Immature natural killer cell (primary cell): ENCODE data around the gene HM13. TPM values are rescaled to one million over a fixed set of nuclear protein-coding genes. Genes with fewer than 3 reads are reported as not detected.
"Not testable (repeated sequence)": the region's sequence is repeated elsewhere in the genome, so short reads cannot be mapped to it uniquely, and the experiment has no call there.

ENCODE experiments used
- DNase-seq, 3 donors: peaks; one replicate each; pipeline ENCODE4 v3.0.0; 2022; ENCODE audit warnings: mixed read lengths in 1 of 3
- H3K27ac Mint-ChIP-seq, 6 donors: one replicate each; pipeline ENCODE4 v1.8.0; 2020; ENCODE audit warnings: mixed read lengths in 6 of 6, mild to moderate bottlenecking in 5 of 6, inconsistent platforms in 4 of 6, moderate library complexity in 3 of 6
- H3K27me3 Mint-ChIP-seq, 3 donors: one replicate each; pipeline ENCODE4 v1.8.0; 2020 to 2021; ENCODE audit warnings: low read depth in 3 of 3, mild to moderate bottlenecking in 3 of 3, mixed read lengths in 3 of 3, moderate library complexity in 3 of 3, inconsistent platforms in 1 of 3
- H3K36me3 Mint-ChIP-seq, 3 donors: one replicate each; pipeline ENCODE4 v1.8.0; 2020; ENCODE audit warnings: mixed read lengths in 3 of 3, inconsistent platforms in 2 of 3, mild to moderate bottlenecking in 2 of 3
- H3K4me1 Mint-ChIP-seq, 2 donors: one replicate each; pipeline ENCODE4 v1.8.0; 2020; ENCODE audit warnings: inconsistent platforms in 2 of 2, mild to moderate bottlenecking in 2 of 2, mixed read lengths in 2 of 2, moderate library complexity in 1 of 2
- H3K4me3 Mint-ChIP-seq, 5 donors: one replicate each; pipeline ENCODE4 v1.8.0; 2020; ENCODE audit warnings: mild to moderate bottlenecking in 5 of 5, mixed read lengths in 5 of 5, inconsistent platforms in 3 of 5, moderate library complexity in 3 of 5
- H3K9me3 Mint-ChIP-seq, 6 donors: one replicate each; pipeline ENCODE4 v1.8.0; 2020; ENCODE audit warnings: mild to moderate bottlenecking in 6 of 6, mixed read lengths in 6 of 6, inconsistent platforms in 4 of 6, moderate library complexity in 3 of 6
- polyA plus RNA-seq, 3 donors: library from polyadenylated mRNA; unstranded; fragments of 300-500 nt; fragmentation: Illumina TruSeq; gene quantifications; one replicate each; pipeline ENCODE4 v1.2.3, GENCODE V29; 2021

The HM13 gene
- polyA plus RNA-seq, 3 donors from 2014 or later: 112 to 167 (median 152) TPM

DNA sequence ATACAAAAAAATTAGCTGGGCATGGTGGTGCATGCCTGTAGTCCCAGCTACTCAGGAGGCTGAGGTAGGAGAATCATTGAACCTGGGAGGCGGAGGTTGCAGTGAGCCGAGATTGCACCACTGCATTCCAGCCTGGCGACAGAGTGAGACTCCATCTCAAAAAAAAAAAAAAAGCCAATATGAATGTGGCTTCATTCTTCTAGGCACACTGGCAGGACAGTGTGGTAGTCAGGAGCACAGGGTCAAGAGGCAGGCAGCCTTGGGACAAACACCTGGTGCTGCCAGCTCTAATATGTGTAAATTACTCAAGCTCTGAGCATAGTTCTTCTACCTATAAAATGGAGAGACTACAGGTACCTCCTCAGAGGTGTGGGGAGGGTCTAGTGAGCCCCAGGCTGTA lies 25.4 kb downstream of the HM13 start:
- peaks cover 52 to 66% of the 10 kb centered on the region in 2 donors for H3K4me1 Mint-ChIP-seq
- DNase-seq, H3K27me3 Mint-ChIP-seq, H3K9me3 Mint-ChIP-seq, H3K27ac Mint-ChIP-seq, H3K4me3 Mint-ChIP-seq: not testable (repeated sequence)
- H3K36me3 Mint-ChIP-seq: peaks cover 9 to 22% (median 21%) of the 10 kb centered on the region in 3 donors

DNA sequence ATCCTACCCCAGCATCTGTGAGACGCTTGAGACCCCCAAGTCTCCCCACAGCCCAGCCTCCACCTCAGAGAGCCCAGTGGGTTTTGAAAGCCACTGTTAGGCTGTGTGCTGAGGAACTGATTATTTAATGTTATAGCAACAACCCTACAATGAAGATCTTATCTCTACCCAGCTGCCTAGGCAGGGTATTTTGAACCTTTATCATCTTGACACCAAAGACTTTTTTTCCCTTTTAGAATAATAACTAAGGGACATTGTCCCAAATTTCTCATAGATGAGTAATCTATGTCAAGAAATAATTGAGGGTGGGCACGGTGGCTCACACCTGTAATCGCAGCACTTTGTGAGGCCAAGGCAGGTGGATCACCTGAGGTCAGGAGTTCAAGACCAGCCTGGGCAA lies 26.2 kb downstream of the HM13 start:
- Mint-ChIP-seq H3K36me3 (peaks cover 13 to 22% (median 18%) of the 10 kb centered on the region in 3 donors), H3K27me3 (no peaks in the 10 kb centered on the region), H3K9me3 (no peaks in the 10 kb centered on the region), H3K27ac (peak overlapping the region in 2 of 6 donors; percentile 23 to 39), H3K4me3 (no peak overlapping the region), H3K4me1 (peaks cover 59 to 66% of the 10 kb centered on the region in 2 donors)
- DNase-seq: no peak

DNA sequence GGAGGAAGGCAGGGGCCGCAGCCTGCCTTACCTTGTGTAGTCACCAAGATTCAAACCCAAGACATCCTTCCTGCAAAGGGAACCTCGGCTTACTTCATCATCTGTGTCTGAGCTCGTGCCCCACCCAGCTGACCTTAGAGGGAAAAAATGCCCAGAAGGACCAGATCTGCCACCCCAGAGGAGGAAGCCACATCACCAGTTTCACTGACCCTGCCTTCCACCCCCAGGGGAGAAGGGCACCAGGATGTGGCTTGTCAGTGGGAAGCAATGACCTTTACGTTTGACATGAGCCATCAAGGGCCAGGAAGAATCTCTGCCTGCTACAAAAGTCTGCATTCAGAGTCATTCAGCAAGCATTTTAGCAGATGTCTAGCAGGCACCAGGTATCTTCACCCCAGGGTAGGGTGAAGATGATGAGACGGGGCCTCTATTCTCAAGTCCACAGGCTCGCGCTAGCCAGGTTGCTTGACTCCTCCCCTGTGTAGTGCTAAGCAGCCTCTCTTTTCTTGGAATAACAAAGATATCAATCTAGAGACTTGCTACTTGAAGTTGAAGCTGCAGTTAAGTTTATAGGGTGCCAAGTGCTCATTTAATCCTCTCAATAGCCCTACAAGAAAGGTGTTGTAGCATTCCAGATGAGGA lies 28.1 kb downstream of the HM13 start:
- H3K9me3 Mint-ChIP-seq: no peaks in the 10 kb centered on the region
- H3K36me3 Mint-ChIP-seq: peaks cover 7 to 15% (median 14%) of the 10 kb centered on the region in 3 donors
- DNase-seq: no peak
- H3K27ac Mint-ChIP-seq: peak overlapping the region; percentile 61 to 80 (median 76)
- peaks cover 57 to 60% of the 10 kb centered on the region in 2 donors for H3K4me1 Mint-ChIP-seq
- H3K27me3 Mint-ChIP-seq: peaks cover 0 to 5% (median 5%) of the 10 kb centered on the region in 3 donors
- peak overlapping the region in 1 of 5 donors; percentile 29 for H3K4me3 Mint-ChIP-seq

DNA sequence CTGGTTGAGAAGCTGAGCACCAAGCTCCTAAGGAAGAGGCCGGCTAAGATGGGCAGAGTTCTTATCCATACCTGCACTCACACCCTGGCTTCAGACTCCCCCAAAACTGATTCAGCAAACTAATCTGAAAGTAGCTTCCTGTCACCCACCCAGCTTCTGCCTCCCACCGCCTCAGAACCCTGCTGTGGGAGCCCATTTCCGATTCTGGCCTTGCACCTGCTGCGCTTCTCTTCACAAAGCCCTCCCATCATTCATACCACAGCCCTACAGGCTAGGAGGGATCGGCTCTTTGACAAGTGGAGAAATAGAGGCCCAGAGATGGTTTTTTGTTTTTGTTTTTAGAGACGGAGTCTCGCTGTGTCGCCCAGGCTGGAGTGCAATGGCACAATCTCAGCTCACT lies 28.7 kb downstream of the HM13 start:
- peaks cover 57 to 60% of the 10 kb centered on the region in 2 donors for H3K4me1 Mint-ChIP-seq
- H3K27me3 Mint-ChIP-seq: peaks cover 0 to 9% (median 7%) of the 10 kb centered on the region in 3 donors
- no peak for DNase-seq
- H3K36me3 Mint-ChIP-seq: peaks cover 7 to 21% (median 12%) of the 10 kb centered on the region in 3 donors
- peak overlapping the region in 1 of 5 donors; percentile 29 for H3K4me3 Mint-ChIP-seq
- H3K9me3 Mint-ChIP-seq: no peaks in the 10 kb centered on the region
- peak overlapping the region in 4 of 6 donors; percentile 61 to 80 (median 72) for H3K27ac Mint-ChIP-seq

DNA sequence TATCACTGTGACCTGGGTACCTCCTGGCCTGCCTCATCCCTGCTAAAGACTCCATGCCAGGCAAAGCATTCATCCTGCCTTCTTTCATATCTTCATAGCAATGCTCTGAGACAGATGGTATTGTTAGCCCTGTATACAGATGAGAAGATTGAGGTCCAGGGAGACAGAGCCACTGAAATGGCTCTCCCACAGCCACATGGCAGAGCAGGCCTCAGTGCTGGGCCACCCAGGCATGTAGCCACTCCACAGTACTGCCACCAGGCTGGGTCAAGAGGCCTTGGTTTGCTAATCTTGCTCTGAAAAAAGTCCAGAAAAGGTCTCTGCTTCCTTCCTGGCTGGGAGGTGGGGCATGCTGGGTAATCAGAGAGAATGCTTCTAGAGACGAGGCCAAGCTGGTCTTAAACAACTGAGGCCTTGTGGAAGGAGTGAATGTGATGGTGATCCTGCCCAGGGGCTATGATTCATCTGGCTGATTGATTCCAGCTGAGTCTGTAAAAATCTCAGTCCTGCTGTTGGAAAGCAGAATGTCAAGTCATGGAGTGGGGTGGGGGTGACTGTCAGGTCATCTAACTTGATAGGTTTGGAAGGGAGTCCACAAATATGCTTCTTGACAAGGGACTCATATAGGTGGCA lies 29.8 kb downstream of the HM13 start:
- no peak for DNase-seq
- Mint-ChIP-seq H3K9me3 (no peaks in the 10 kb centered on the region), H3K27me3 (peaks cover 0 to 10% (median 7%) of the 10 kb centered on the region in 3 donors), H3K27ac (peak overlapping the region; percentile 18 to 77 (median 68)), H3K4me3 (no peak overlapping the region), H3K4me1 (peaks cover 54 to 57% of the 10 kb centered on the region in 2 donors), H3K36me3 (peaks cover 2 to 15% (median 6%) of the 10 kb centered on the region in 3 donors)

DNA sequence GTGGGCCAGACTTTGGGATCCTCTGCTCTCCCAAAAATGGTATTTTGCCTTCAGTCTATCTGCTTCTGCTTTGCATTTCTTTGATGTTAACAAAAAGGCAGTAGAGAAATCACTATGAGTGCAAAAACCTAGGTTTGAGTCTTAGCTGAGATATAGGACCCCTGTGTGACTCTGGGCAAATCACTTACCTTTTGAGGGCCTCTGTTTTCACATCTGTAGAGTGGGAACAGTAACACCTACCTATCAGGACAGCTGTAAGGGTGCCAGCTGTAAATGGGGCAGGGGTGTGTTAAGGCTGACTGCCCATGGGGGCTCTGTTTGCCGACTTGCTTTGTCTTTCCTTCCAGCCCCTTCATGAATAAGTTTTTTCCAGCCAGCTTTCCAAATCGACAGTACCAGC lies 30.4 kb downstream of the HM13 start:
- no peaks in the 10 kb centered on the region for H3K9me3 Mint-ChIP-seq
- H3K36me3 Mint-ChIP-seq: peaks cover 0 to 13% (median 4%) of the 10 kb centered on the region in 3 donors
- DNase-seq: no peak
- peak overlapping the region in 4 of 6 donors; percentile 53 to 83 (median 74) for H3K27ac Mint-ChIP-seq
- H3K27me3 Mint-ChIP-seq: peaks cover 0 to 10% (median 7%) of the 10 kb centered on the region in 3 donors
- no peak overlapping the region for H3K4me3 Mint-ChIP-seq
- peaks cover 52 to 55% of the 10 kb centered on the region in 2 donors for H3K4me1 Mint-ChIP-seq

DNA sequence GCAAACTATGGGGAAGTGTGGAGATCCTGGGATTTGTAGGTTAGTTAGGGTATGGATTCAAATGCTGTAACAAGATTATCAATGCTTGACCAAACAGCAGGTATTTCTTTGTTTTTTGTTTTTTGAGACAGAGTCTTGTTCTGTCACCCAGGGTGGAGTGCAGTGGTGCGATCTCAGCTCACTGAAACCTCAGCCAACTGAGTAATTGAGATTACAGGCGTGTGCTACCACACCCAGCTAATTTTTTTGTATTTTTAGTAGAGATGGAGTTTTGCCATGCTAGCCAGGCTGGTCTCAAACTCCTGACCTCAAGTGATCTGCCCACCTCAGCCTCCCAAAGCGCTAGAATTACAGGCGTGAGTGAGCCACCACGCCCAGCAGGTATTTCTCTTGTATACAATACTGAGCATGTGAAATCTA lies 31.4 kb downstream of the HM13 start:
- H3K36me3 Mint-ChIP-seq: peaks cover 0 to 14% (median 4%) of the 10 kb centered on the region in 3 donors
- DNase-seq, H3K9me3 Mint-ChIP-seq: not testable (repeated sequence)
- peak overlapping the region; percentile 10 to 83 (median 65) for H3K27ac Mint-ChIP-seq
- peaks cover 0 to 10% (median 7%) of the 10 kb centered on the region in 3 donors for H3K27me3 Mint-ChIP-seq
- H3K4me1 Mint-ChIP-seq: peaks cover 52 to 55% of the 10 kb centered on the region in 2 donors
- peak overlapping the region in 4 of 5 donors; percentile 2 to 63 (median 30) for H3K4me3 Mint-ChIP-seq

DNA sequence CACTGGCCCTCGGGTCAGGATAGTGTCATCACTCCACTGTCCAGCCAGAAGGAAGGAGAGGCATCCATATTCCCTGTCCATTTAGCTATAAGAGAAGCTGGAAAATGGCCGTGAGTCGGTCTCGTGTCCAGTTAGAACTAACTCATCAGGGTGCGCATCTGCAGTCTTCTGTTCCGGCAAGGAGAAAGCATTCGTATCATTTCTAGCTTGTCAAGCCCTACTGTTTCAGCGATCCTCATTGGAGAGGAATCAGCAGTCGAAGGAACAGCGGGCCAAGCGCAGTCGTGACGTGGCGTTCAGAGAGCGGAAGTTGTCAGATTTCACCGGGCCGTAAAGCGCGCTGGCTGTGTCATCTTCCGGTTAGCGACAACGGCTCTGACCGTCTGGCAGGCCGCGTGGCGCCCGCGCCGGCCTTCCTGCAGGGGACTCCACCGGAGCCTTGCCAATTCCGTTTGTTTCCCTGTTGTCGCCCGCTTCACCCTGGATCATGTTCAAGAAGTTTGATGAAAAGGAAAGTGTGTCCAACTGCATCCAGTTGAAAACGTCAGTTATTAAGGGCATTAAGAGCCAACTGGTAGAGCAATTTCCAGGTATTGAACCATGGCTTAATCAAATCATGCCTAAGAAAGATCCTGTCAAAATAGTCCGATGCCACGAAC lies 32.9 kb downstream of the HM13 start:
- DNase-seq: peak; percentile 80 to 82 (median 81)
- peak overlapping the region; percentile 95 to 97 (median 97) for H3K4me3 Mint-ChIP-seq
- H3K4me1 Mint-ChIP-seq: peaks cover 45 to 47% of the 10 kb centered on the region in 2 donors
- peak overlapping the region; percentile 98 to 99 (median 99) for H3K27ac Mint-ChIP-seq
- peaks cover 0 to 25% (median 4%) of the 10 kb centered on the region in 3 donors for H3K36me3 Mint-ChIP-seq
- H3K27me3 Mint-ChIP-seq: peaks cover 0 to 10% (median 8%) of the 10 kb centered on the region in 3 donors
- no peaks in the 10 kb centered on the region for H3K9me3 Mint-ChIP-seq

DNA sequence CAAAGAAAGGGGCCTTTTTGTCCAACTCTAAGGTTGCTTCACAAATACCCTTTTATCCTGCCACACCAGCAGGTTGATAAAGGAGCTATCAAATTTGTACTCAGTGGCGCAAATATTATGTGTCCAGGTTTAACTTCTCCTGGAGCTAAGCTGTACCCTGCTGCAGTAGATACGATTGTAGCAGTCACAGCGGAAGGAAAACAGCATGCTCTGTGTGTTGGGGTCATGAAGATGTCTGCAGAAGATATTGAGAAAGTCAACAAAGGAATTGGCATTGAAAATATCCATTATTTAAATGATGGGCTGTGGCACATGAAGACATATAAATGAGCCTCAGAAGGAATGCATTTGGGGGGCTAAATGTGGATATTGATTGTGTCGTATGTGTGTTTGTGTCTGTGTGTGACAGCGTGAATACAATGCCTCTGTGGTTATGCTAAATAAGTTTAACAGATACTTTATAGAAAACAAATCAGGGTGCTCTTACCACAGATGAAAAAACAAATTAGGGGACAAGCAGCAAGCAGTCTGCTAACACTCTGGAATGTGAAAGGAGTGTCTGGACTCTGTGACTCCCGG lies 33.6 kb downstream of the HM13 start:
- Mint-ChIP-seq H3K27ac (peak overlapping the region; percentile 98 to 99 (median 99)), H3K9me3 (no peaks in the 10 kb centered on the region), H3K4me1 (peaks cover 39 to 41% of the 10 kb centered on the region in 2 donors), H3K36me3 (peaks cover 0 to 28% (median 4%) of the 10 kb centered on the region in 3 donors), H3K27me3 (peaks cover 0 to 10% (median 8%) of the 10 kb centered on the region in 3 donors), H3K4me3 (peak overlapping the region; percentile 95 to 97 (median 97))
- DNase-seq: no peak

DNA sequence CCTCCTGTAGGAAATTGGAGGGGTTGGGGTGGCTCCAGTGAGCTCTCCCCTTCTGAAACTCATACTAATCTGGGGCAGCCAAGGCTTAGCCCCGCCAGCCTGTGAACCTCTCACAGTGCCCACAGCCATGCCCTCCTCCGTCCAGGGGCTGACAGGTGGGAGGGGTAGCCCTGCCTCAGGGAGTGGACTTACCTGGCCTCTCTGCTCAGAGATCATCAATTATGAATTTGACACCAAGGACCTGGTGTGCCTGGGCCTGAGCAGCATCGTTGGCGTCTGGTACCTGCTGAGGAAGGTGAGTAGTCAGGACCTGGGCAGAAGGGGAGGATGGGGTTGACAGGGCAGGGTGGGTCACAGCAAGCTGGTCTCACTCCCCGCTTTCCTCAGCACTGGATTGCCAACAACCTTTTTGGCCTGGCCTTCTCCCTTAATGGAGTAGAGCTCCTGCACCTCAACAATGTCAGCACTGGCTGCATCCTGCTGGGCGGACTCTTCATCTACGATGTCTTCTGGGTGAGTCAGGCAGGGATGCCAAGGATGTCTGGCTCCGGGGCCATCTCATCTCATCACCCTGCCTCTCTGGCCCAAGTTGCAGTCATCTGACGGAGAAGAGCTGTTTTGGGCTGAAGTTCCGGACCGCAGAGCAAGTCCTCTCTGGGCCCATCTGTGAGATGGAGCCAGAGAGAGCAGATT lies 34.7 kb downstream of the HM13 start:
- peaks cover 0 to 28% (median 4%) of the 10 kb centered on the region in 3 donors for H3K36me3 Mint-ChIP-seq
- H3K4me1 Mint-ChIP-seq: peaks cover 36% of the 10 kb centered on the region in 2 donors
- H3K27me3 Mint-ChIP-seq: peaks cover 0 to 10% (median 8%) of the 10 kb centered on the region in 3 donors
- peak overlapping the region; percentile 38 to 97 (median 96) for H3K4me3 Mint-ChIP-seq
- no peaks in the 10 kb centered on the region for H3K9me3 Mint-ChIP-seq
- peak overlapping the region in 5 of 6 donors; percentile 28 to 99 (median 99) for H3K27ac Mint-ChIP-seq
- DNase-seq: no peak

DNA sequence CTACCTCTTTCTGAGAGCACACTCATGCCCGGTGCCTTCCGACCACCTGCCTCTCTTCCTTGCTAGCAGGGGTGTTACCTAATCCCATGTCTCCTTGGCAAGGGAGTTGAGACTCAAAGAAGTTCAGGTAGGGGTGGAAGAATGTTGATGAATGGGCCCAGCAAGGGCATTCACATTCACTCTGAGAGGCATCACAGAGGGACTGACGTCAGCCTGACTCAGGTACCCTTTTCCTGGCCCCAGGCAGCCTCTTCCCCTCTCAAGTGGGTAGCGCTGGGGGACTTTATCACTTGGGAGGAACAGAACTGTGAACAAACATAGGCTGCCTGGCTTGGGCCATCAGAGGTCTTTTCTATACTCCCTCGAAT lies 35.3 kb downstream of the HM13 start:
- peaks cover 31 to 32% of the 10 kb centered on the region in 2 donors for H3K4me1 Mint-ChIP-seq
- no peaks in the 10 kb centered on the region for H3K9me3 Mint-ChIP-seq
- H3K36me3 Mint-ChIP-seq: peaks cover 0 to 28% (median 4%) of the 10 kb centered on the region in 3 donors
- peak overlapping the region in 1 of 5 donors; percentile 4 for H3K4me3 Mint-ChIP-seq
- H3K27ac Mint-ChIP-seq: no peak overlapping the region
- no peak for DNase-seq
- peaks cover 0 to 10% (median 8%) of the 10 kb centered on the region in 3 donors for H3K27me3 Mint-ChIP-seq

DNA sequence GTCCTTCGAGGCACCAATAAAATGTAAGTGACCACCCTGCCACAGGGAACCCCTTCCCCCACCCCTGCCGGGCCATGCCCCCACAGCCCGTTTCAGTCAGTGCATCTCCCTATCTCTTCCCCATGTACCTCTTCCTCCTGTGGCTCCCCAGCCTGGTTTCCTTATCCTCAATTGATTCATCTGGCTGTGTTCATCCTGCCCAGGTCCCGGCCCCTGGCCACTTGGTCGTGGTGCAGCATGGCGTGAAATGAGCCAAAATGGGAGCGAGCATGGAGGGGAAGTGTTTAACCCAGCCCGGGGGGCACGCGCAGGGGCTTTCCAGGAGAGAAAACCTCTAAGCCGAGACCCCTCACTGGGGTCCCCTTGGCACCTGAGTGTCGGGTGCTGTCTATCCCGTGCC lies 35.9 kb downstream of the HM13 start:
- Mint-ChIP-seq H3K4me3 (no peak overlapping the region), H3K36me3 (peaks cover 0 to 29% (median 2%) of the 10 kb centered on the region in 3 donors), H3K9me3 (no peaks in the 10 kb centered on the region), H3K27me3 (peaks cover 0 to 10% (median 8%) of the 10 kb centered on the region in 3 donors), H3K4me1 (peaks cover 27% of the 10 kb centered on the region in 2 donors), H3K27ac (peak overlapping the region in 1 of 6 donors; percentile 58)
- no peak for DNase-seq
